NOMO-1 treated with dmso at 0.1 percent for 144 hours (cell line): Measurements from ENCODE around the gene HBE1.
"Not testable (repeated sequence)": the region's sequence is repeated elsewhere in the genome, so short reads cannot be mapped to it uniquely, and the experiment has no call there.

Experiments used
- DNase-seq: peaks from one replicate; lab custom pipeline; 2025; ENCODE audit not compliant: unreplicated experiment; lab: John Stamatoyannopoulos, UW

Gene HBE1

GRCh38 chr11:5253440-5253839 is 16.3 kb downstream of the HBE1 start:
- DNase-seq: not testable (repeated sequence)

- no peak for DNase-seq
These were observed 16.9 kb downstream of the HBE1 start for GRCh38 chr11:5252919-5253265.

GRCh38 chr11:5252192-5252918 is 17.4 kb downstream of the HBE1 start:
- DNase-seq: no peak

- DNase-seq: no peak
These were observed 18.0 kb downstream of the HBE1 start for GRCh38 chr11:5251746-5252145.

- DNase-seq: no peak
These were observed 19.1 kb downstream of the HBE1 start for GRCh38 chr11:5250543-5251204.

- DNase-seq: not testable (repeated sequence)
These were observed 19.8 kb downstream of the HBE1 start, which contains the start of gene HBG1 for GRCh38 chr11:5249807-5250396. Gene HBG1 (minus strand): TSS chr11:5249857. CDS start chr11:5249804, 53 bp downstream.

GRCh38 chr11:5248498-5248897 is 21.2 kb downstream of the HBE1 start:
- DNase-seq: not testable (repeated sequence)

GRCh38 chr11:5247472-5248192 is 22.1 kb downstream of the HBE1 start:
- no peak for DNase-seq

- DNase-seq: no peak
These were observed 22.8 kb downstream of the HBE1 start for GRCh38 chr11:5246772-5247471.

- DNase-seq: no peak
These were observed 24.6 kb downstream of the HBE1 start for GRCh38 chr11:5245155-5245554.

- no peak for DNase-seq
These were observed 25.9 kb downstream of the HBE1 start for GRCh38 chr11:5243816-5244180.

- no peak for DNase-seq
These were observed 26.6 kb downstream of the HBE1 start for GRCh38 chr11:5242933-5243815.

- DNase-seq: no peak
These were observed 27.5 kb downstream of the HBE1 start for GRCh38 chr11:5242208-5242607.

GRCh38 chr11:5241458-5241857 is 28.3 kb downstream of the HBE1 start:
- no peak for DNase-seq

- no peak for DNase-seq
These were observed 29.3 kb downstream of the HBE1 start for GRCh38 chr11:5240458-5240857.

GRCh38 chr11:5240056-5240455 is 29.7 kb downstream of the HBE1 start:
- no peak for DNase-seq

GRCh38 chr11:5239046-5239445 is 30.7 kb downstream of the HBE1 start:
- DNase-seq: no peak

GRCh38 chr11:5238486-5238885 is 31.3 kb downstream of the HBE1 start:
- DNase-seq: no peak

- no peak for DNase-seq
These were observed 32.3 kb downstream of the HBE1 start for GRCh38 chr11:5237420-5237819.
